Measurements from ENCODE around the gene GATAD2A. TPM values are rescaled to one million over a fixed set of nuclear protein-coding genes. Genes with fewer than 3 reads are reported as not detected.

Gene GATAD2A
- total RNA-seq, 1 experiment from 2014 or later, result 189 TPM

- H2BK15ac ChIP-seq (ENCODE audit: low read depth, low read length), result no peak overlapping the region
- H2AK5ac ChIP-seq (ENCODE audit: insufficient read length, low read length), result no peak overlapping the region
- H3T11ph ChIP-seq (ENCODE audit: low read length), result no peak overlapping the region
- TF ChIP-seq CTCF (conservative IDR thresholded peaks at IDR 0.05), result no peak
- Mint-ChIP-seq H3K4me1 (peaks cover 8 to 9% of the 10 kb centered on the region in 2 experiments), H3K36me3 (ENCODE audit: insufficient read depth in 1 of 3, low read depth in 3 of 3) (no peaks in the 10 kb centered on the region), H3K9me3 (no peaks in the 10 kb centered on the region), H3K27ac (no peak overlapping the region), H3K27me3 (ENCODE audit: low read depth) (no peaks in the 10 kb centered on the region), H3K4me3 (no peak overlapping the region)
- no peak overlapping the region for H3K23ac ChIP-seq (ENCODE audit: insufficient read length, low read depth, low read length)
- H3K4me2 ChIP-seq (ENCODE audit: insufficient read depth, insufficient read length, low read length), result no peak overlapping the region
- H3K23me2 ChIP-seq (ENCODE audit: insufficient read length, low read depth, low read length, poor library complexity, severe bottlenecking), result no peaks in the 10 kb centered on the region
- no peak overlapping the region for H2BK20ac ChIP-seq (ENCODE audit: low read depth, low read length, poor library complexity, severe bottlenecking)
- H3K27ac ChIP-seq (ENCODE audit: insufficient read length, low read depth, low read length), result no peak overlapping the region
- WGBS (ENCODE audit: extremely low coverage, insufficient read length, low lambda C conversion rate), result no CpG with 5 or more reads among the region's 8 CpGs
- peaks cover 3% of the 10 kb centered on the region; the same call in 1 of the 2 replicates for H3K4me1 ChIP-seq (ENCODE audit: insufficient read depth, low read length)
- H3K9ac ChIP-seq (ENCODE audit: extremely low read depth, insufficient read length, low read length), result no peak overlapping the region
- no peak overlapping the region for H2AFZ ChIP-seq (ENCODE audit: low read length)
- no peaks in the 10 kb centered on the region for H3K79me1 ChIP-seq (ENCODE audit: insufficient read depth, low read depth, low read length, poor library complexity, severe bottlenecking)
- H3K79me2 ChIP-seq (ENCODE audit: insufficient read depth, low read length), result no peaks in the 10 kb centered on the region
- H4K8ac ChIP-seq (replicated peaks; ENCODE audit: insufficient read length, low read depth, low read length), result no peak overlapping the region
- no peak overlapping the region for H4K5ac ChIP-seq (ENCODE audit: insufficient read length, low read depth, low read length)
- H3K4ac ChIP-seq (ENCODE audit: low read depth, low read length), result no peak overlapping the region
- H3K14ac ChIP-seq (ENCODE audit: insufficient read depth, low read length), result no peak overlapping the region
- no peak overlapping the region for H4K91ac ChIP-seq (ENCODE audit: insufficient read length, low read depth, low read length)
- no peak overlapping the region for H3K18ac ChIP-seq (ENCODE audit: insufficient read length, low read depth, low read length)
- no peaks in the 10 kb centered on the region for H3K9me3 ChIP-seq (ENCODE audit: control insufficient read depth, low read depth, low read length)
- H4K20me1 ChIP-seq (ENCODE audit: control insufficient read depth, insufficient read depth, insufficient read length), result no peaks in the 10 kb centered on the region
- no peak overlapping the region for H2BK5ac ChIP-seq (ENCODE audit: insufficient read length, low read length)
- peak; percentile 72 for DNase-seq
- H3K56ac ChIP-seq (ENCODE audit: insufficient read length, low read depth, low read length), result no peak overlapping the region
- no peak overlapping the region for H2BK120ac ChIP-seq (ENCODE audit: low read depth, low read length, poor library complexity, severe bottlenecking)
- H2BK12ac ChIP-seq (ENCODE audit: insufficient read length, low read depth, low read length), result no peak overlapping the region
- H3K27me3 ChIP-seq (ENCODE audit: insufficient read depth, low read length), result no peaks in the 10 kb centered on the region
These were observed 32.6 kb upstream of the GATAD2A start for GRCh38 chr19:19372656-19373416.
